HepG2 (cell line): ENCODE data around the gene ABCA2.

Source experiments
- ARID2 ChIP-seq: sonication (generic); formaldehyde crosslinking; IDR thresholded peaks from 2 replicates; pipeline ENCODE4 v1.8.1; 2022; ENCODE audit warnings: mild to moderate bottlenecking, missing genetic modification reagents, borderline replicate concordance
- CTCF ChIP-seq: sonication (generic); formaldehyde crosslinking; IDR thresholded peaks from 2 replicates; pipeline ENCODE4 v1.5.0; 2020; ENCODE audit warnings: mild to moderate bottlenecking, missing genetic modification reagents, moderate library complexity
- NONO ChIP-seq, 2 experiments: fragments of 450-650 bp in 1 of 2; sonication (generic) in 1 of 2; formaldehyde crosslinking in 1 of 2; IDR thresholded peaks in 1 of 2; conservative IDR thresholded peaks in 1 of 2; 2 replicates each; pipeline versions ENCODE4 v1.6.1 to v1.8.0; 2017 to 2022; ENCODE audit warnings: mild to moderate bottlenecking in 1 of 2, missing genetic modification reagents in 1 of 2, moderate library complexity in 1 of 2
- RELA ChIP-seq: sonication (generic); formaldehyde crosslinking; IDR thresholded peaks from 2 replicates; pipeline ENCODE4 v1.4.0; 2020; ENCODE audit warnings: missing genetic modification reagents
- SIN3A ChIP-seq: IDR thresholded peaks from 2 replicates; pipeline ENCODE4 v1.6.1; 2011; ENCODE audit warnings: low read depth, mild to moderate bottlenecking, control low read depth, low read length, borderline replicate concordance
- TARDBP ChIP-seq: sonication (generic); formaldehyde crosslinking; IDR thresholded peaks from 2 replicates; pipeline ENCODE4 v1.8.0; 2022; ENCODE audit warnings: mild to moderate bottlenecking, missing genetic modification reagents
- ZMYM3 ChIP-seq: sonication (generic); formaldehyde crosslinking; IDR thresholded peaks from 2 replicates; pipeline ENCODE4 v1.5.1; 2020; ENCODE audit warnings: mild to moderate bottlenecking, missing genetic modification reagents
- ZSCAN5A ChIP-seq: sonication (generic); formaldehyde crosslinking; IDR thresholded peaks from 2 replicates; pipeline ENCODE4 v1.8.0; 2022; ENCODE audit warnings: mild to moderate bottlenecking, missing genetic modification reagents, borderline replicate concordance

GRCh38 chr9:137069508-137070091 is 41.6 kb upstream of the ABCA2 start:
- no peak for TF ChIP-seq ARID2 (CRISPR knock-in tag)
- no peak for TF ChIP-seq RELA (CRISPR knock-in tag)
- TF ChIP-seq SIN3A = no peak
- TF ChIP-seq ZMYM3 (CRISPR knock-in tag) = no peak
- no peak for TF ChIP-seq ZSCAN5A (CRISPR knock-in tag)
- TF ChIP-seq NONO (IDR thresholded peaks at IDR 0.05) = no peak
- no peak for TF ChIP-seq NONO (CRISPR knock-in tag; conservative IDR thresholded peaks at IDR 0.05)
- no peak for TF ChIP-seq TARDBP (CRISPR knock-in tag)
- no peak for TF ChIP-seq CTCF (CRISPR knock-in tag)
